Stimulated activated naive CD4-positive, alpha-beta T cell treated with Interleukin-2 at 50 U/mL for 16 hours (primary cell): ENCODE measurements around the gene WNT9A.

Experiments
- DNase-seq: peaks from one replicate; lab custom pipeline; 2025; lab: John Stamatoyannopoulos, UW

WNT9A gene

DNA sequence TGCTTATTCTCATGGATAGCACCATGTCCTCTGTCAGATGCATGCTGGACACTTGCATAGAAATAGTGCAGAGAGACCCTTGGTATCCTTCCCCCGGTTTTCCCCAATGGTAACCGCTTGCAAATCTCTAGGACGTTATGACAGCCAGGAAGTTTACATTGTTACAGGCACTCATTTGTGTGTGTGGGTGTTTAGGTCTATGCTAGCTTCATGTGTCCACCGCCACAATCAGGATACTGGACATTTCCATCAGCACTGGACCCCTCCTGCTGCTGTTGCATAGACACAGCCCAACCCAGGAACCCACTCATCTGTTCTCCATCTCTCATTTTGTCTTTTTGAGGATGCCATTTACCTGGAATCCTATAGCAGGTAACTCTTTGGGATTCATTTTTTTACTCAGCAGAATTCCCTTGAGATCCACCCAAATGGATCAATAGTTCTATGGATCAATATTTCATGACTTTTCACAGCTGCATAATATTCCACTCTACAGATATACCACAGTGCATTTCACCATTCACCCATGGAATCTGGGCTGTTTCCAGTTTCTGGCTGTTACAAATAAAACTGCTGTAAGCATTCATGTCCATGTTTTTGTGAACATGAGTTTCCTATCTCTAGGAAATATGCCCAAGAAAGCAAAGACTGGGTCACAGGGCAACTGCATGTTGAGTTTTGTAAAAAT lies 6.6 kb upstream of the WNT9A start:
- DNase-seq = no peak

DNA sequence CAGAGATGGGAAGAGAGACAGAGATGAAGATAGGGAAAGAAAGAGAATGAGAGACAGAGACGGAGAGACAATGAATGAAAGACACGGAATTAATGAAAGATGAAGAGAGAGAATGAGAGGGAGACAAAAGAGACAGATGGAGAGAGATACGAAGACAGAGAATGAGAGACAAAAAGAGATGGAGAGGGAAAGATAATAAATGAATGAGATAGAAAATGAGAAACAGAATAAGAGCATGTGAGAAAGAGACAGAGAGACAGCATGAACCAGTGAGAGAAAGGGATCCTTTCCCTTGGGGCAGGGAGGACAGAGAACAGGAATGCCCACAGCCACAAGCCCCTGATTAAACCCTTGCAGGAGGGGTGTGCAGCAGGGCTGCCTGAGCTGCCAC lies 5.3 kb upstream of the WNT9A start:
- no peak for DNase-seq

DNA sequence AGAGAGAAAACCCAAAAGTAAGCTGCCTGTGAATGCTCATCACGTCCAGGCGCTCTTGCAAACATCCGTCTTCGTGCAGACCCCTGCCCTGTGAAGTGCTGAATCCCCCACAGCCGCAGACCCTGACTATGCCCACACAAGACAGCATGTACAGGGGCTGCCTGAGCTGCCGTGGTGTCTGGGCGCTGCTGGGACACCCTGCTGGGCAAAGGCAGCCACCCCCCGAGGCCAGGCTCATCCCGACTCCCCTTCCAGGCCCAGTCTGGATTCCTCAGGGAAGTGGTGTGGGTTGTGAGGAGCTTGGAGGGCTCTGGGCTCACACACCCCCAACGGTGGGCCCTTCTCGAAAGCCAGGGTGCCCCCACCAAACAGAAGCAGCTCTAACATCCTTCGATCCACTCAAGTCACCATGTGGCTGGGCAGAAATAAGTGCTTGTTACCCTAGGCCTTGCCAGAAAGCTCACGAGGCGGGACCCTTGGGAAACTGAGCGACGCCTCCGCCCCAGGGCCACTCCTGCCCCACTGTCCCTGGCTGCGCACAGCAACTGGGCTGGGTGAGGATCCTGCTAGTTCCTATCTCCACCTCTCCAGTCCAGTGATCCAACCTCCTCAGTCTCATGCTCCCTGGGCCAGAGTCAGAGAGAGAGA lies 4.8 kb upstream of the WNT9A start:
- DNase-seq = no peak

- DNase-seq = no peak
Observed at GRCh38 chr1:227951624-227952373, 4.1 kb upstream of the WNT9A start.

DNA sequence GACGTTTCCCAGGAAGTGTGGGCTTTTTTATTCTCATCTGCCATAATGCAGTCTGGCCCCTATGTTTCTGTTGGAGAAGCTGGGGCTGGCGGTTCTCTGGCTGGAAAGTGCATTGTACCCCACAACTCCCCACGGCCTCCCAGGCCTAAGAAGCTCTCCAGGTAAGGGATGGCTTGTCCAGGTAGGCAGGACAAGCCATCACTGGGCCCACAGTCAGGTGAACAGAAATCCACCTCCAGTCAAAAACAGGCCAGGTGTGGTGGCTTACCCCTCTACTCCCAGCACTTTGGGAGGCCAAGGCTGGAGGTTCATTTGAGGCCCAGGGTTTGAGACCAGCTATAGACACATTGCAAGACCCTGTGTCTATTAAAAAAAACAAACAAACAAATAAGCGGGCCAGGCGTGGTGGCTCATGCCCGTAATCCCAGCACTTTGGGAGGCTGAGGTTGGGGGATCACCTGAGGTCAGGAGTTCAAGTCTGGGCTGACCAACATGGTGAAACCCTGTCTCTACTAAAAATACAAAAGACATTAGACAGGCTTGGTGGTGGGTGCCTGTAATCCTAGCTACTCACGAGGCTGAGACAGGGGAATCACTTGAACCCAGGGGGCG lies 3.1 kb upstream of the WNT9A start:
- DNase-seq = no peak

GRCh38 chr1:227949954-227950734 lies 2.4 kb upstream of the WNT9A start:
- no peak for DNase-seq

DNA sequence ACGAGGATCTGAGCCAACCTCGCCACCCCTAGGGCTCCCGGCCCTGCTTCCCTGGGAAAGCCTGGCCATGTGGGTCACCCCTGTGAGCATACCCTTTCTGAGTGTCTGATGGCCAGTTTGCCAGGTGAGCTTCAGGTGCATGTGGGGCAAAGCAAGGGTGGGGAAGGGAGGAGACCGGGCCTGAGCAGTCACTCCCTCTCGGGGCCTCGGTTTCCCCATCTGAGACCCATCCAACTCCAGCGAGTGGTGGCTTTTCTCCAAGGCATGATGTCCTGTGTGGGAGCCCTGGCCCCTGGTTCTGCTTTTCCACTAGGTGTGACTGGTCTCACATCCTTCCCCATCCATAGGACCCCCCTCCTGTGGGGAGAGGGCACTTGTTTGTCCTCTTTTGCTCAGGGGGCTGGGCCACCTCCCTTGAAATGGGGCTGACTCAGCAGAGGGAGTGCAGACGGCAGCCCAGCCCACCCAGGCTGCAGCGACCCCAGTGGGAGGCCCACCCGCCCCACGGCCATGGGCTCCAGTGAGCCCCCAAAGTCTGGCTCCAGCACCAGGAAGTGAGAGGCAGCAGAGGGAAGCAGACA lies 1.7 kb upstream of the WNT9A start:
- DNase-seq = no peak

- DNase-seq = no peak
Observed at GRCh38 chr1:227948493-227949260, 945 bp upstream of the WNT9A start.

- DNase-seq = no peak
Observed at GRCh38 chr1:227947386-227947675, 401 bp downstream of the WNT9A start.

DNA sequence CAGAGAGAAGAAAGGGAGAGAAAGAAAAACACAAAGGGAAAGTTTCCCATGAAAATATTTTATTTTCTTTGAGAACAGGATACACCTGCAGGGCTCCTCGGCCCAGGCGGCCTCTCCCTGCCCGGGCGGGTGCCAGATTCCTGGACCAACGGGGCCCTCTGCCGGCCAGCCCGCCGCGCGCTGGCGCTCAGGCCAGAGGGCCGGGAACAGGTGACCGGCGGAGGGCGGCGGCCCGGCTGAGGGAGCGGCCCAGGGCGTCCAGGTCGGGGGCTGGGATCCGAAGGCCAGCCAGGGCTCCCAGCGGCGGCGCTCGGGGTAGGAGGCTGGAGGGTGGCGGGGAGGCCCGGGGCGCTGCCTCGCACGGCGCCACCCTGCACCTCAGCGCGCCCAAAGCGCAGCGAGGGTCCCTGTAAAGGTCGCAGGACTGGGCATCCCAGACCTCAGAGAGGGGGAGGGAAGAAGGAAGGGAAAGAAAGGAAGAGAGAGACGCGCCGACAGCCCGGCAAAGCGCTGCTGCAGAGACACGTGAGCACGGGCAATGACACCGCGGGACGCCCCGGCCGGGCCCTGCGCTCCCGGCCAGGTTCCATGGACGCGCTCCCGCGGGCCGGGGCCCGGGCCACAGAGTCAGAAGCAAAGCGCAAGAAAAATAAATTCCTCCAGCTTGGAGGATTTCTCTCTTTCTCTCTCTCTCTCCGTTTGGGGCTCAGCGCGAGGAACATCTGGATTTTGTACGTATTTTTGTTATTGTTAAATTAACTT lies 927 bp downstream of the WNT9A start:
- peak; percentile 13 for DNase-seq

DNA sequence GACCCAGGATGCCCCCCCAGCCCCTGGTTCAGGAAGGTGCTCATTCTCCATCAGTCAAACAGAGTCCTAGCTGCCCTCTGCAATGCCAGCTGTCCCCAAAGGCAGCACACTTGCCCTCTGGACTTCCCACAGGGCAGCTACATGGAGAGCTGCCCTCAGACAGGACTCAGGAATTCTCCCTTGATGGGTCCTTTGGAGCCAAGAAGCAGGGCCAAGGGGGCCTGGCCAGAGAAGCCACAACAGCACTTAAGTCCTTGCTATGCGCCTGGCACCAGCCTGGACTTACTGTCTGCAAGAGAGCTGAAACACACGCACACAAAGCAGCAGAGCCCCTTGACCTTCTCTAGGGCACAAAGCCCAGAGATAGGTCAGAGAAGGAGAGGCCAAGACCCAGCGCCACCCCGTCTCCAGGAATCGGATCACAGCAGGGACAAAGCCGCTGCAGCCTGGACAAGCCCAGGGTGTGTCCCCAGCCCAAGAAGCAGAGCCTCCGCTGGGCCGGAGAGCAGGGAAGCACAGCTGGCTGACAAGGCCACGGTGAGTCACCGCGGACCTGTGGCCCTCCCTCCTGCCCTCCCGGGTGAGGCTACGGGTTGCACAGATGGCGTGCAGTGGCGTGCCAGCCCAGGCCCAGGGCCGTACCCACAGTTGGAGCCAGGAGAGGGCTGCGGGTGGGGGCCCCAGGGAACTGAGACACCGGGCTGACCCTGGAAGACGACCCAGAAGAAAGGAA lies 1.7 kb downstream of the WNT9A start:
- DNase-seq = no peak

- DNase-seq = no peak
Observed at GRCh38 chr1:227944931-227945890, 2.5 kb downstream of the WNT9A start.

DNA sequence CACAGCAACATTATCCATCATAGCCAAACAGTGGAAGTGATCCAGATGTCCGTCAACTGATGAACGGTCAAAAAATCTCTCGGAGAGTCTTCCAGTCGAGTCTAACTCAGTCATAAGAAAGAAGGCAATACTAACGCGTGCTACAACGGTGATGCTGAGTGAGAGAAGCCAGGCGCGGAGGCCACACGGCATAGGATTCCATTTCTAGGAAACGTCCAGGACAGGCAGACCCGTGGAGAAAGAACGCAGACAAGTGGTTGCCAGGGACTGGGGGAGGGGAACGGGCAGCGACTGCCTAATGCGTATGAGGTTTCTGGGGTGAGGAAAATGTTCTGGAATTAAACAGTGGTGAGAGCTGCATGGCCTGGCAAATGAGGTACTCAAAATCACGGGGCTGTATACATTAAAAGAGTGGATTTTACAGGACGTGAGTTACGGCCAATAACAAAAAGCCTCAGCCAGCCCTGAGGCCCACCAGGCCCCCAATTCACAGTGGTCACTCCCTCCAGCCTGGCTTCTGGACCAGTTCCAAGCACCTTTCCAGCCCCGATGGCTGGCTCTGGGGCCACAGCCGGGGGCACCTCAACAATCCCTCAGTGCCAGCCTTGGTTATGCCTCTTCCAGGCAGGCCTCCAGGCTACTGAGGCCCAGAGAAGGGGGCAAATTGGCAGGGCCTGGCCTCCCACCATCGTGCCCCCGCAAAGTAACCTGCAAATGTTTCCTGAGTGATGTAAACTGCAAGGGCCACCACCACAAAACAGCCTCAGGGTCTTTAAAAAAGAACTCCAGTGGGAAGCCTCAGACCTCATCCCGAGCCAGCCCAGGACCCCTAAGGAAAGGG lies 3.4 kb downstream of the WNT9A start:
- DNase-seq = no peak

GRCh38 chr1:227943381-227944089 lies 4.2 kb downstream of the WNT9A start:
- DNase-seq = no peak

- DNase-seq = no peak
Observed at GRCh38 chr1:227942716-227943261, 4.9 kb downstream of the WNT9A start.

DNA sequence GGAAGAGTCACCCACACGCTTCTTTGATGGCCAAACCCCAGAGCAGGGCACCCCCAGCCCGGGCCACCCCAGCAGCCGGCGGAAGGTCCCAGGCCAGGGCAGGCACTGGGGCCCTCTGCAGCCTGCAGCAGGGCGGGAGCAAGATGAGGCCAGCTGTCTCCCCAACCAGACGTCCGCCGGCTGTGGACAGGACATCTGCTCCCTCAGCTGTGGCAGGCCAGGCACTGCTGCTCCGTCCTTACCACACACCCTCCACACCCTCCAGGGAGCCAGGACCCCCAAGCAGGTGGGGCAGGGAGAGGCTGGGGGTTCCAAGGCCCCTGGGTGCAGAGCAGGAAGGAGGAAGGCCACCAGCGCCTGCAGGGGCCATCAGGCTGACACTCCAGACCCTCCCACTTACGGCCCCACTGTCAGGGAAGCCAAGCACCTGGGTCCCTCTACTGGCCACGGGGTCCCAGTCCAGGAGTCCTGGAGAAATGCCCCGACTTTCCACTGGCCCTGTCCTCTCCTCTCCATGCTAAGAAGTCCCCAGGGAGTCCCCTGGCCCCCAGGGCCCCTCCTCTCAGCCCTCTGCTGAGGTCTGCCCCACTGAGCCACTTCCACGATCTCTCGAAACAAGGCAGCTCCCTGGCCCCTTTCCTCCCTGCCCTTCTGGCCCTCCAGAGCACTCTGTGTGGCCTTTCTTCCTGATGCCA lies 5.6 kb downstream of the WNT9A start:
- no peak for DNase-seq
